GM18873 (cell line): ENCODE measurements around the gene ELOVL5.
"Not testable (repeated sequence)": the region's sequence is repeated elsewhere in the genome, so short reads cannot be mapped to it uniquely, and the experiment has no call there.

Experiments used
- ATAC-seq: cut with Tn5 transposase; IDR thresholded peaks from one replicate; pipeline ENCODE4 v1.9.1; 2021; ENCODE audit warnings: mild to moderate bottlenecking, moderate library complexity, moderate number of reproducible peaks; ENCODE audit not compliant: unreplicated experiment, low FRiP score

Gene ELOVL5, protein sequence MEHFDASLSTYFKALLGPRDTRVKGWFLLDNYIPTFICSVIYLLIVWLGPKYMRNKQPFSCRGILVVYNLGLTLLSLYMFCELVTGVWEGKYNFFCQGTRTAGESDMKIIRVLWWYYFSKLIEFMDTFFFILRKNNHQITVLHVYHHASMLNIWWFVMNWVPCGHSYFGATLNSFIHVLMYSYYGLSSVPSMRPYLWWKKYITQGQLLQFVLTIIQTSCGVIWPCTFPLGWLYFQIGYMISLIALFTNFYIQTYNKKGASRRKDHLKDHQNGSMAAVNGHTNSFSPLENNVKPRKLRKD

DNA sequence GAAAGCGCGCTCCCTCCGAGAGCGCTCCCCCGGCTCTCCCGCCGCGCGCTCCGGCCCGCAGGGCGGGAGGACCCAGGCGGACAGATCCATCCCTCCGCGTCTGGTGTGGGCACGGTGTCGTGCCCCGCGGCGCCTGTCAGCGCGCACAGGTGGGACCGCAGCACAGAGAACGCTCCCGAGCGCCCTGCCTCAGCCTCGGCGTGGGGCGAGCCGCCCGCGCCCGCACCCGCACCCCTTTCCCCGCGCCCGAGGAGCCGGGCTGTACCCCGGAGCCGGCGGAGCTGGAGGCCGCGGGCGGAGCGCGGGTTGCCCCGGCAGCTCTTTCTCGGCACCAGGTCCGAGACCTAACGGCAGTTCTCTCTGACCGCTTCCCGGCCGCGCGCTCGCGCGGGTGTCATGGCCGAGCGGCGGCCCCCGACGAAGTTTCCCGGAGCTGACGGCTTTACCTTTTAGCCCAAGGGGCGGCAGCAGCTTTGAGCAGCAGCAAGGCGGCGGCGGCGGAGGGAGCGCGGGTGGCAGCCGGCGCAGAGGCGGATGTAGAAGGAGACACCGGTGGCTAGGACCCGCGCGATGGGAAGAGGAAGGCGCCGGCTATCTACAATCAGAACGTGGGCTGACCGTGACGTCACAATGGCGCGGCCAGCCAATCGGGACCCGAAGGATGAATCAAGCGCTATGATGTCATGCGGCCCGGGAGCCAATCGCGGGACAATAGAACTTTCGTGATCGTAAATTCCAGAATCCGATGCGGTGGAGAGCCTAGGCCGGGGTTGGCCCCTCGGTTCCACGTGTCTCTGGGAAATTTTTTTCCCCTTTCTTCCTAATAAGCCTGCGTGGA, at the start of gene ELOVL5:
ELOVL5 (minus strand) TSS at position 580 of the 838 bp plus-strand sequence. CDS start 53,251 bp downstream, outside the sequence.
- ATAC-seq: peak; percentile 75

DNA sequence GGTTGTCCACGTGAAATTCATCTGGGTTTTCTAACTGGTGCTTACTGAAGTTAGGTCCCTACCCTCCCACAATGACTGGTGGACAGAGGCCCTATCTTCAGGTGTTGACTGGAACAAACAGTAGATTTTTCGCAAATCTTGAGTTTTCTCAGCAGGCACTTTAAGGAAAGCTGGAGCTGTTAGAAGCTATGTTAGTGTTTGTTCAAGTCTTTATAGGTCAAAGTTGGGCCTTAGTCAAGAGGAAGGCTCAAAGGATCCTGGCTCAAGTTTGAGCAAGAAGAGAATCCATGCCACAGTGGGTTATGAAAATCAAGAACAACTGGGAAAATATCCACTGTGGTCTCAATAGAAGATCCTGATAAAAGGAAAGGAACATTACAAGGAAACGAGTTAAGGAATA, 48.5 kb upstream of the ELOVL5 start:
- ATAC-seq: no peak

DNA sequence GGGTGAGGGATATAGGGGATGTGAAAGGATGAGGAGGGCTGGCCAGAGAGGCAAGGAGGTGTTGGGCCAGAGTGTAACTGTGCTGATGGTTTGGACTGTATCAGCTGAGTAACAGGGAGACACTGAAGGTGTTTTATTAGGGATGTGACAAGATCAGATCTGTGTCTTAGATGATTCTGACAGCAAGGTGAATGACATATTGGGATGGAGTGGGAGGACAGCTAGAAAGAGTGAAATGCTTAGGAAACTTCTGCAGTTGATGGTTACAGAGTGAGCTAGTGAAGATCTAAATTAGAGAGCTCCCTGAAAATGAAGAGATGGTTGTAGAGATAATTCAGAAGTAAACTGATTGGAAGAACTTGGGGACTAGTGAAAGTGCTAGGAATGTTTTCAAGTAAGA, 47.2 kb upstream of the ELOVL5 start:
- ATAC-seq: no peak

DNA sequence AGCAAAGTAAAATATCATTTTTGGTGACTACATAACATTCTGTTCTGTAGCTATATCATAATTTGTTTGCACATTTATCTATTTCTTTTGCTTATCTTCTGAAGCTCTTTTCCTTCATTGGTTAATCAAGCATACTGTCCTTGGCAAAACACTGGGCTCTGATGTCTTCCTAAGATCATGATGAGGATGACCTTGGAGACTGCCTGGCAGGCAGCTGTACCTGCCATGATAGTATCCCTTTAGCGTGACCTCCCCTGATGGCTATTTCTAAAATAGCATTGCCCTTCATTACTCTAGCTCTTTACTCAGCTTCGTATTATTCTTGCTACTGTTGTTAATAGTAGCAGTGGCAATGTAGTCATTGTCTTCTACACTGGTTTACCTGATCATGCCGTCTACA, 46.0 kb upstream of the ELOVL5 start:
- ATAC-seq: no peak

DNA sequence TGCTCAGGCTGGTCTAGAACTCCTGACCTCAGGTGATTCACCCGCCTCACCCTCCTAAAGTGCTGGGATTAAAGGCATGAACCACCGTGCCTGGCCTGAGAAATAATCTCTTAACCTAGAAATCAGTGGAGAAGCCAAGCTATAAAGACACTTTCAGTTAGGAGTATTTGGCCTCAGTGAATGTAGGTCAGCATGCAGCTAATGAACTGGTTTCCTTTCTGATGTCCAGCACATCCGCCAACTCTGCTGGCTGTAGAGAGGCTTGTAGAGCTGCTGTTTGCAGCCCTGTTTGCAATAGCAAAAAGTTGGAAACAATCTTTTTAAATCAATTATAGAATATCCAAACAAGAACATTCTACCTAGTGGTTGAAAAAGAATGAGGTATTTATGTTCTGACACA, 42.4 kb upstream of the ELOVL5 start:
- ATAC-seq: no peak

DNA sequence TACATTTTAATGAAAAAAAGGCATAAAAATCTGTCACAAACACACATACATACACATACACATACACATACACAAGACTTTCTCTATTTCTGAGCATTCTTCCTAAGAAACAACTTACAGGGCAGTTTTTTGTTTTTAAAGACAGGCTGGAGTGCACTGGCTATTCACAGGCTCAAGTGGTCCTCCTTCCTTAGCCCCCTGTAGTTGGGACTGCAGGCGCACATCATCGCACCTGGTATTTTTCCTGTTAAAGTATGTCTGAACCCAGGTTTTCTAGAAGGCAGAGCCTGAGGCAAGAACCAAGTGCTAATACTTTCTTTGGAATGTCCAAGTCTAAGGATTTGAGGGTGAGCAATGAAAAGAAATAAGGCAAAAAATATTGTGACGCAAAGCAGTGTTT, 41.3 kb upstream of the ELOVL5 start:
- no peak for ATAC-seq

DNA sequence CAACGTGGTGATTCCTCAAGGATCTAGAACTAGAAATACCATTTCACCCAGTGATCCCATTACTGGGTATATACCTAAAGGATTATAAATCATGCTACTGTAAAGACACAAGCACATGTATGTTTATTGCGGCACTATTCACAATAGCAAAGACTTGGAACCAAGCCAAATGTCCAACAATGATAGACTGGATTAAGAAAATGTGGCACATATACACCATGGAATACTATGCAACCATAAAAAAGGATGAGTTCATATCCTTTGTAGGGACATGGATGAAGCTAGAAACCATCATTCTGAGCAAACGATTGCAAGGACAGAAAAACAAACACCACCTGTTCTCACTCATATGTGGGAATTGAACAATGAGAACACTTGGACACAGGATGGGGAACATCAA, 39.9 kb upstream of the ELOVL5 start:
- not testable (repeated sequence) for ATAC-seq

DNA sequence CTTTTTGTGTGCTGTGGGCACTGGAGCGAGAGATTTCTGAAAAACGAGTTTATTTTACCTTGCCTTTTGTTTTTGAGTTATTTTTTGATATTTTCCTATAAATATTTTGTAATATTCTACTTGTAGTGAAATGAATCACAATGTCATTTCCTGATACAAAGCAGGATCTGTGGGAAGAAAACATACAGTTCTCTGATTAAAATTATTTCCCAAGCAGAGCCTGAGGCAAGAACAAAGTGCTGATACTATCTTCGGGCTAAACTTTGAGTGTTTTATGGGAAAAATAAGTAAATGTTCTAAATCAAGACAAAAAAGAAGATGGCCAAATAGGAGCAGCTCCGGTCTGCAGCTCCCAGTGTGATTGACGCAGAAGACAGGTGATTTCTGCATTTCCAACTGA, 33.7 kb upstream of the ELOVL5 start:
- no peak for ATAC-seq

DNA sequence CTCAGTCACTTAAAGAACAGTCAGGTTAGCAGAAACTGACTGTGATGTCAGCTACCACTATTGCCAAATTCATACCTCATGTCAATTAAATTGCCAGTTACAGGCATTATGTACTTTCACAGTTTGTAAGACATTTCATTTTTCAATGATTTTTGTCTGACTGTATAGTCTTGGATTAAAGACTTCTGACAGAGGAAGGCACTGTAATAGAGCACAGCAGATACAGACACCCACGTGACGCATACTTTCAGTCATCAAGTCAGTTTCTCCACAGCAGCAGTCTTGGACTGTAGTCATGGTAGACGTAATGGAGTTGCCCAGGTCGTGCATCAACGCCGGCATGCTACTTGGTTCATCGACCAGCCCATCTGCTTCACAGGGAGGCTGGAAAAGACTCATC, 29.5 kb upstream of the ELOVL5 start:
- ATAC-seq: no peak

DNA sequence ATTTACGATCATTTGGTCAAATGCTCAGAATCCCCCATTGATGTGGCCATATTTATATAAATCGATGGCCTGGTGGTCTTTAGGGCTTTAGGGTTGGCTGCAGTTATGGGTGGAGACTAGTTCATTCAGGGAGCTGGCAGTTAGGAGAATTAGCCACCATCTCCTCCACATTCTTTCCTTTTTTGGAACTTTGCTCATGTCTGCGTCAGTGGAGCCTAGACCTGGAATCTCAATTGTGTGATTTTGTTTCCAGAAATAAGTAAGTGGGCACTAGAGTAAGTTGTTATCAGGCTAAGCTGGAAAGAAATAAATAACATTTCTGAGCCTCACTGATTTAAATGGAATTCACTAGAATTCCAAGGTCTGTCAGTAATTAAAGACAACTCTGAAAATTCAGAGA, 29.0 kb upstream of the ELOVL5 start:
- ATAC-seq: no peak

DNA sequence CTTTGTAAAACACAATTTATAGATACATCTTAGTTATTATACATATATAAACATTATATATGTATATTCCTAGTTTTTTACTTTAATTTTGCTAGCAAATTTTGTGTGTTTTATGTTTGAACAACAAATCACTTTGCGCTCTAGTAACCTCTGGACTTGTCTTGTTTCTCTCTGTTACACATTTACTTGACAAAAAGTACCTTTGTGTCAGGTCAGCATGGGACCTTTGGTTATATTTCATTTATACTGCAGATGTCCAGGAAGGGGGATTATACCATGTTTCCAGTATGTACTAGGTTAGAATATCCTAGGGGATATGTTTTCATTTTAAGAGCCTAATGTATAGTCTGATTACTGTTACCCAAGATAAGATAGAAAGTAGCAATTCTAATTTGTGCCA, 28.5 kb upstream of the ELOVL5 start:
- no peak for ATAC-seq

DNA sequence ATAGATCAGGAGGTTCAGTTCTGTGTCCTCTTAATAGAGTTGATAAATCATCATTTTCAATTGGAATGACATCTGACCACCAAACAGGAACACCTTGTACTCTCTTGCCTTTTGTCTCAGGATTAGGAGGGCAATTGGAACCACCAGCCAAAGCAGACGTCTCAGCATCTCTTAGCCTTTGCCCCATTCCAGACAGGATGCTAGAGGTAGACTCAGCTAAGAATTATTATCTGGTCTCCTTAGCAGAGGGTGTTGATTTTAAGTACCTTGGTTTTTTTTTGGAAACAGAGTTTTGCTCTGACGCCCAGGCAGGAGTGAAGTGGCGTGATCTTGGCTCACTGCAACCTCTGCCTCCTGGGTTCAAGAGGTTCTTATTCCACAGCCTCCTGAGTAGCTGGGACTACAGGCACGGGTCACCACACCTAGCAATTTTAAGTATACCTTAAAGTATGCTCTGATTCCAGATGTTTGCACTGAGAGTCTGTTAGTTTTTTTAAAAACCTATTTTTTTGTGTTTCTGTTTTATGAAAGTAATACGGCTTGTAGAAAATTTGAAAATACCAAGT, 28.0 kb upstream of the ELOVL5 start:
- no peak for ATAC-seq

DNA sequence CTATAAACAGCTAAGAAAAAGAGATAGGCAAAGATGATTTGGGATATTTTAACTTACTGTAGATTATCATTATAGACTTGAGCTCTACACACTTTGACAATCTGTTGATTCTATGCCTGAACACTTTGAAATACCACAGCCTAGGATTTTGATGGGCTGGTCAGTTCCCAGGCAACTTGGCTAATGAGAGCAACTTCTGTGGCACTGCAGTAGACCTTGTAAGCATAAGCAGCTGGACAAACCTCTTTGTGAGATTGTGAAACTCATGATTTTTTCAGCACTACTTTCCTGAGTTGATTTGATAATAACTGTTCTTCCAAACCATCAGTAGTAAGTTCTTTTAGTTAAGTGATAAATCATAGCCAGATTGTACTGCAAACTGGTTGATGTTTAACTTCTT, 27.1 kb upstream of the ELOVL5 start:
- ATAC-seq: no peak

DNA sequence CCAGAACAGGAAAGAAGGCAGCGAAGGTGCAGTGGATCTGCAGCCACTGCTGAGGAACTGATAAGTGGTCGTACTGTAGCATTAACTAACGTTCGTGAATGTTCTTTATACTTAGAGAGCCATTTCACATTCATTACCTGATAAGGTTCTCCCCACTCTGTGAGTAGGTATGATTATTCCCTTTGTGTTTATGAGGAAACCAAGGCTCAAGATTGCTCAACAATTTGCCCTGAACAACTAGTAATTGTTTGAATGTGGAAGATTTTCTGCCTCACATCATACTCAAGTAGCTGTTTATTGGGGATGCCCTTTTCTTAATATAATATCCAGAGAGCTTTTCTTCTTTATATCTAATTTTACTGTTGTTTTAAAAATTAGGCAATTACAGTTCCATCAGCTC, 24.9 kb upstream of the ELOVL5 start:
- no peak for ATAC-seq

DNA sequence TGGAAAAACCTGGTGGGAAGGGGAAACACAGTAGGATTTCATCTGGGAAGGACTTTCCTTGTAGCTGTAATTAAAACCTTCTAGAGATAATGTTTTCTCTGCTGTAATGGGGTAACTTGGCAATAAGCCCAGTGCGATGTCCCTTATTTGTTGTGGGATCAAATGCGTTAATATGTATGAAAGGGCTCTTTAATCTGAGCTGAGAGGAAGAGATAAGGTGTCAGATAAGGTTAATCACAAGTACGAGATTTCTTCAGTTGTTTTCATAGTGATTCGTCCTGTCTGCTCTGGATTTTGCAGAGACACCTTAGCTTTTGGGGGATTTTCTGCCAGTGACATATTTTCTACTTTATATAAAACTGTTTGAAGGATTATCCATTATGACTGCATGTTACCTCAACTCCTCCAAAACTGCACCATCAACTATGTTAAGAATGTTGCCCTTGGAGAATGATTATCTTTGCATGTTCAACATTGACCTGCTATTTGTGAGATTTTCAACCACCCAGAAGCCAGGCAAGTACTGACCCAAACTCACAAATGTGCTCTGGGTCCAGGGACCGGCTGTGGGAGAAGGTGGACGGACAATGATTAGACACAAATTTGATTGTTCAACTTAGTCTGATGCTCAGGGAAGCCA, 21.2 kb upstream of the ELOVL5 start:
- ATAC-seq: no peak

DNA sequence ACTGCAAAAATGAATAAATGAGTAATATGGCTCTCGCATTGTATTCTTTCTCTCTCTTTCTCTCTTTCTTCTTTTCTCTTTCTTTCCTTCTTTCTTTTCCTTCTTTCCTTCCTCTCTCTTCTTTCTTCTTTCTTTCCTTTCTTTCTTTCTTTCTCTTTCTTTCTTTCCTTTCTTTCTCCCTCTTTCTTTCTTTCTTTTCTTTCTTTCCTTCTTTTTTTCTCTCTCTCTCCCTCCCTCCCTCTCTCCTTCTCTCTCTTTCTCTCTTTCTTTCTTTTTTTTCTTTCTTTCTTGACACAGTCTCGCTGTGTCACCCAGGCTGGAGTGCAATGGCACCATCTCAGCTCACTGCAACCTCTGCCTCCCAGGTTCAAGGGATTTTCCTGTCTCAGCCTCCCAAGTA, 20.3 kb upstream of the ELOVL5 start:
- ATAC-seq: no peak

DNA sequence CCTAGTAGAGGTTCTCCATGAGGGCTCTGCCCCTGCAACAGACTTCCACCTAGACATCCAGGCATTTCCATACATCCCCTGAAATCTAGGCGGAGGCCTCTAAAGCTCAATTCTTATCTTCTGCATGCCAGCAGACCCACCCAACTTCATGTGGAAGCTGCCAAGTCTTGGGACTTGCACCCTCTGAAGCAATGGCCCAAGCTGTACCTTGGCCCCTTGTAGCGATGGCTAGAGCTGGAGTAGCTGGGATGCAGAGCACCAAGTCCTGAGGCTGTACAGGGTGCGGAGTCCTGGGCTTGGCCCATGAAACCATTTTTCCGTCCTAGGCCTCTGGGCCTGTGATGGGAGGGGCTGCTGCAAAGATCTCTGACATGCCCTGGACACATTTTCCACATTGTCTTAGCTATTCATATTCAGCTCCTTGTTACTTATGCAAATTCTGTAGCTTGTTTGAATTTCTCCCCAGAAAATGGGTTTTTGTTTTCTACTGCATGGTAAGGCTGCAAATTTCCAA, 17.4 kb upstream of the ELOVL5 start:
- ATAC-seq: no peak

DNA sequence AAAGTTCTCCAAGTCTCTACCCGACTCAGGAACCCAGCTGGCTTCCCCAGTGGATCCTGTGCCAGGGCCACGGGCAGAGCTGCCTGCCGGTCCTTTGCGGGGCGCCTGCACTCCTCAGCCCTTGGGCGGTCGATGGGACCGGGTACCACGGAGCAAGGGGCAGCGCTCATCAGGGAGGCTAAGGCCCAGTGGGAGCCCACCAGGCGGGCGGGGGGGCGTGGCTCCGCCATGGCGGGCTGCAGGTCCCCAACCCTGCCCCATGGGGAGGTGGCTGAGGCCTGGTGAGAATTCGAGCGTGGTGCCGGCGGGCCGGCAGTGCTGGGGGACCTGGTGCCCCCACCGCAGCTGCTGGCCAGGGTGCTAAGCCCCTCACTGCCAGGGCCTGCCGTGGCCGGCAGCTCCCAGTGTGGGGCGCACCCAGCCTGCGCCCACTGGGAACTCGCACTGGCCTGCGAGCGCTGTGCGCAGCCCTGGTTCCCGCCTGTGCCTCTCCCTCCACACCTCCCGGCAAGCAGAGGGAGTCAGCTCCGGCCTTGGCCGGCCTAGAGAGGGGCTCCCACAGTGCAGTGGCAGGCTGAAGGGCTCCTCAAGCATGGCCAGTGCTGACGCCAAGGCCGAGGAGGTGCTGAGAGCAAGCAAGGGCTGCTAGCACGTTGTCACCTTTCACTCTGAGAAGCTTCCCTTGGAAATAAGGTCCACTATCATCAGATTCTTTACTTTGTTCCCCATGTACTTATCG, 14.8 kb upstream of the ELOVL5 start:
- no peak for ATAC-seq

DNA sequence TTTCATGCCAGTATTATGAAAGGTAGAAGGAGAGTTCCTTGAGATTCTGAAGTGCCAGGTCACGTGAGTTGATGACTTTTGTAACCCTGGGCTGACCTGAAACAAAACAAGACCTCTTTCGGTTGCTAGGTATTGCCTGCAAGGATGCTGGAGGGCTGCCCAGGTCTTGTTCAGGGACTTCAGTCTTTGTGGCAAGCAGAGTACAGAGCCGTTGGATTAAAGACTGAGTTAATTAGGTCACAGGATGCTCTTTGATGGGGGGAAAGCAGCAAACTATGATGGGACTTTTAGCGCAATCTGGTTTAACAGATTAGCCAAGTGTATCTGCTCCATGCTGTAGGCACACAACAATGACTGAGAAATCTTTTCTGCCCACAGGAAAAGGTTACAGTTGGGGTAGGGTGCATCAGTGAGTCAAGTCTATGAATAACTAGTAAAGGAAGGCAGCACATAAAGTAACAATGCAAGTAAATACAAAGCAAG, 12.8 kb upstream of the ELOVL5 start:
- no peak for ATAC-seq
